Panc1 (cell line): Measurements from ENCODE around the gene LACTBL1.

Experiments
- CTCF ChIP-seq: fragments of 450-650 bp; IDR thresholded peaks from 2 replicates; pipeline ENCODE4 v1.5.1; 2017; ENCODE audit warnings: mild to moderate bottlenecking
- POLR2AphosphoS5 ChIP-seq: IDR thresholded peaks from 2 replicates; pipeline ENCODE4 v1.6.1; 2012; ENCODE audit warnings: mild to moderate bottlenecking, low read depth, low read length, moderate library complexity

DNA sequence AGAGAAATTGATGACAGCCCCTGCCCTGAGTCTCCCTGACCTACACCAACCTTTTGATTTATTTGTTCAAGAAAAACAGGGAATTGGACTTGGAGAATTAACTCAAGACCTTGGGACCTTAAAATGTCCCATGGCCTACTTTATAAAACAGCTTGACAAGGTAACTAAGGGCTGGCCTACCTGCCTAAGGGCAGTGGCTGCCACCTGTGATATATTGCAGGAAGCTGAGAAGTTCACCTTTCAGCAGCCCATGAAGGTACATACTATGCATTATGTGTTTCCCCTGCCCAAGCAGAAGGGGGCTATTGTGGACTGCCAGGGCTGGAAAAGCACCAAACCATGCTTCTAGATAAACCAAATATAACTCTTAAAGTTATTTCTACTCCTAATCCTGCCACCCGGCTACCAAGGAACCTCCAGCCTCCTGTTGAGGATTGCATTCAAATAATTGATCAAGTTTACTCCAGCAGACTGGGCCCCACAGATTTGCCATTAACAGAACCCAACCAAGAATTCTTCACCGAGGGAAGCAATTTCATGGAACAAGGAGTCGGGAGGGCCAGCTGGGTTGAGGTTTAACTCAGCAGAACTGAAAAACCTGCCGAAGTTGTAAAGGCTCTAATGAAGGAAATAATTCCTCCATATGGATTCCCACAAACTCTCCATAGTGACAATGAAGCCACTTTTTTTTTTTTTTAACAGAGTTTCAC lies 28.2 kb downstream of the LACTBL1 start:
- no peak for TF ChIP-seq CTCF
- TF ChIP-seq POLR2AphosphoS5, result no peak
